ENCODE data around the gene ATXN1. TPM values are rescaled to one million over a fixed set of nuclear protein-coding genes. Genes with fewer than 3 reads are reported as not detected.
A peak's percentile ranks its signal among the peaks of the same experiment; 100 is the strongest.

ATXN1 gene
- total RNA-seq, 4 donors from 2014 or later = 21.0 to 102 (median 51.1) TPM

DNA sequence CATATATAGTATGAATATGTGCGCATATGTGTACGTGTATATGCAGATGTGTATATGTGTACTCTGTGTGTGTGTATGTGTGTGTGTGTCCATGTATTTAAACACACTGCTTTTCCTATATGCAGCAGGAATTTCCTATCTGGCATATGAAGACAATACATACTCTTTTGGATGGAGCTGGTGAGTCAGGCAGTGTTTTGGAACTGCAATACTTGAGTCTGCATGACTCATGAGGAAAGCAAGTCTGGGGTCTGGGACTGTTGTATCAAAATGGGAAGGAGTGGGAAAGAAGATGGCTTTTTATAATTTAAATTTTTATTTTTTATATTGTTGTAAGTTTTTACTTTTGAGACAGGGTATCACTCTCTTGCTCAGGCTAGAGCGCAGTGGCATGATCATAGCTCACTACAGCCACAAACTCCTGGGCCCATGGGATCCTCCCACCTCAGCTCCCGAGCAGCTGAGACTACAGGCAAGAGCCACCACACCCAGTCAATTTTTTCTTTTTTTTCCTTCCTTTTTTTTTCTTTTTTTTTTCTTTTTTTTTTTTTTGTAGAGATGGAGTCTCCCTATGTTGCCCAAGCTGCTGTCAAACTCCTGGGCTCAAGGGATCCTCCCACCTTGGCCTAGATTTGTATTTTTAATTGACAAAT, 72.2 kb downstream of the ATXN1 start:
- intact Hi-C loops (cut with DNase I; ENCODE audit: low total_unique reads) = no loop called here
- Histone ChIP-seq H3K27ac (no peak overlapping the region), H3K27me3 (no peaks in the 10 kb centered on the region)

DNA sequence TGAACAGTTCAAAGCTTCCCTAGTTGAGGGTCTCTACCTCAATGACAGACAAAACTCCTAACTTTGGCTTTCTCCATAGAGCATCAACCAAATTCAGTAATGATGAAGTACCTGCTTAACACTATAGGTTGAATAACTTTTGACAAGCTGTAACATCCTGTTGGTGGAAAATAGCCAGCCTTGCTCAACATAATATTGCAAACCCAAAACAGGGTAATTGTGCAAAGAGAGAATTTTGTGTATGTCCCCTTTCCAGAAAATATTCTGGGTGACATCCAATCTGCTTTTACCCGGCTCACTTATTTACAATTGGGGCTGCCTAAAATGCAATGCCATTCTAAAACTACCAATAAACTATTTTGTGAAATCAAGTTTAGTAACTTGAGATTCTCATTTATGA, 72.8 kb downstream of the ATXN1 start:
- intact Hi-C loops (cut with DNase I; ENCODE audit: low total_unique reads) = no loop called here
- H3K4me1 ChIP-seq = peaks cover 0 to 4% of the 10 kb centered on the region in 2 donors
- H3K36me3 ChIP-seq = no peaks in the 10 kb centered on the region
- H3K27me3 ChIP-seq = no peaks in the 10 kb centered on the region
- TF ChIP-seq, protein P1, sequence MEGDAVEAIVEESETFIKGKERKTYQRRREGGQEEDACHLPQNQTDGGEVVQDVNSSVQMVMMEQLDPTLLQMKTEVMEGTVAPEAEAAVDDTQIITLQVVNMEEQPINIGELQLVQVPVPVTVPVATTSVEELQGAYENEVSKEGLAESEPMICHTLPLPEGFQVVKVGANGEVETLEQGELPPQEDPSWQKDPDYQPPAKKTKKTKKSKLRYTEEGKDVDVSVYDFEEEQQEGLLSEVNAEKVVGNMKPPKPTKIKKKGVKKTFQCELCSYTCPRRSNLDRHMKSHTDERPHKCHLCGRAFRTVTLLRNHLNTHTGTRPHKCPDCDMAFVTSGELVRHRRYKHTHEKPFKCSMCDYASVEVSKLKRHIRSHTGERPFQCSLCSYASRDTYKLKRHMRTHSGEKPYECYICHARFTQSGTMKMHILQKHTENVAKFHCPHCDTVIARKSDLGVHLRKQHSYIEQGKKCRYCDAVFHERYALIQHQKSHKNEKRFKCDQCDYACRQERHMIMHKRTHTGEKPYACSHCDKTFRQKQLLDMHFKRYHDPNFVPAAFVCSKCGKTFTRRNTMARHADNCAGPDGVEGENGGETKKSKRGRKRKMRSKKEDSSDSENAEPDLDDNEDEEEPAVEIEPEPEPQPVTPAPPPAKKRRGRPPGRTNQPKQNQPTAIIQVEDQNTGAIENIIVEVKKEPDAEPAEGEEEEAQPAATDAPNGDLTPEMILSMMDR (IDR thresholded peaks at IDR 0.05) = no peak
- no peak for TF ChIP-seq POLR2A (IDR thresholded peaks at IDR 0.05)
- H3K4me3 ChIP-seq = no peak overlapping the region
- no peak overlapping the region for H3K27ac ChIP-seq
- no peak for DNase-seq
- H3K9me3 ChIP-seq = no peaks in the 10 kb centered on the region

More for the DNA sequence above, 72.2 kb downstream of the ATXN1 start:
- no peaks in the 10 kb centered on the region for H3K4me1 ChIP-seq
- TF ChIP-seq POLR2A (IDR thresholded peaks at IDR 0.05) = no peak
- TF ChIP-seq, protein P1 (IDR thresholded peaks at IDR 0.05) = no peak
- no peak overlapping the region for H3K4me3 ChIP-seq
- DNase-seq = no peak
- no peaks in the 10 kb centered on the region for H3K36me3 ChIP-seq
- no peaks in the 10 kb centered on the region for H3K9me3 ChIP-seq

DNA sequence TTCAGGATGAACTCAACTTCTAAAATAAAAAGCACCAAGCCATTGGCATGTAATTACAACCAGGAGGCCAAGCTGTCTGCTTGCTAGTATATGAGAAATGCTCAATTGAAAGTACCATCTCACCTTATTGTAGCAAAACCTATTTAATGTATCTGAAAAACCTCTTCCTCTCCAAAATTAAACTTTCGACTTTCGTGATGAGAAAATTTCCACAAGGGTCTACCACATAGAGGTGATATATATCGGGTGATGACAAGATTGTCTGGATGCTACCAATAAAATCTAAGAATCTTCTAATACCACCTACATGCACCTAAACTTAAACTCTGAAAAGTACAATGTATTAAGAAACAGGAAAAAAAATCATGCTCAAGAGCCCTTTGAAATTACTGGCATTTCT, 74.2 kb downstream of the ATXN1 start:
- Histone ChIP-seq H3K27me3 (no peaks in the 10 kb centered on the region), H3K4me3 (no peak overlapping the region), H3K27ac (no peak overlapping the region), H3K4me1 (peaks cover 0 to 5% of the 10 kb centered on the region in 2 donors), H3K9me3 (no peaks in the 10 kb centered on the region), H3K36me3 (no peaks in the 10 kb centered on the region)
- DNase-seq = no peak
- TF ChIP-seq, protein P1 (IDR thresholded peaks at IDR 0.05) = no peak
- no peak for TF ChIP-seq POLR2A (IDR thresholded peaks at IDR 0.05)
- intact Hi-C loops (cut with DNase I; ENCODE audit: low total_unique reads) = no loop called here

DNA sequence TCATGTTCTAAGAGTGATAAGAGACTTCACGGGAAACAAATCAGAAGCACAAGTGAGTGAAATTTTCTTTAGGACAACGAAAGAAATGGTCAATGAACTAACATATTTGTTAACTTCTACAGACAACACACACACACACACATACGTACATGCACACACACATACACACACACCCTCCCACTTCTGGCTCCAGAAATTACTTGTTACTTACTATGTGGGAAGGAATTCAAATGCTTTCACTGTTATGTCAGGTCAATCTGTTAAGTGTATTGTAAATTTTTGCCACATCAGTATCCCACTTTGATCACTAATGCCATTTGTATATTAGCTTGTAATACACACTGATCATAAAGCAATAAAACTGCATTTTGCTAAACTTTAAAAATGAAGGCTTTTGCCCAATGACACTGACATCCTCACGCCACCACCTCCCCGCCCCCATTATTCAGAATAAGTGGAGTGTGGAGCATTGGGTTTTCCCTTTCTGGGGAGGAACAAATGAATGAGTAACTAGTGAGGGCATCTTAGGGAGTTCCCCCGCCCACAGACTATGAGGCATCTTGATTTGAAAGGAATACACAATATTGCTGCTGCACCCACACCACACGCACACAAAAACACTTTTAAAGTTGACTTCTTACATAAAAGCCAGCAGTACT, 76.2 kb downstream of the ATXN1 start:
- H3K27ac ChIP-seq = no peak overlapping the region
- H3K9me3 ChIP-seq = no peaks in the 10 kb centered on the region
- no peaks in the 10 kb centered on the region for H3K36me3 ChIP-seq
- DNase-seq = no peak
- intact Hi-C loops (cut with DNase I; ENCODE audit: low total_unique reads) = no loop called here
- H3K4me1 ChIP-seq = peaks cover 0 to 5% of the 10 kb centered on the region in 2 donors
- TF ChIP-seq POLR2A (IDR thresholded peaks at IDR 0.05) = no peak
- TF ChIP-seq, protein P1 (IDR thresholded peaks at IDR 0.05) = no peak
- no peak overlapping the region for H3K4me3 ChIP-seq
- H3K27me3 ChIP-seq = no peaks in the 10 kb centered on the region

DNA sequence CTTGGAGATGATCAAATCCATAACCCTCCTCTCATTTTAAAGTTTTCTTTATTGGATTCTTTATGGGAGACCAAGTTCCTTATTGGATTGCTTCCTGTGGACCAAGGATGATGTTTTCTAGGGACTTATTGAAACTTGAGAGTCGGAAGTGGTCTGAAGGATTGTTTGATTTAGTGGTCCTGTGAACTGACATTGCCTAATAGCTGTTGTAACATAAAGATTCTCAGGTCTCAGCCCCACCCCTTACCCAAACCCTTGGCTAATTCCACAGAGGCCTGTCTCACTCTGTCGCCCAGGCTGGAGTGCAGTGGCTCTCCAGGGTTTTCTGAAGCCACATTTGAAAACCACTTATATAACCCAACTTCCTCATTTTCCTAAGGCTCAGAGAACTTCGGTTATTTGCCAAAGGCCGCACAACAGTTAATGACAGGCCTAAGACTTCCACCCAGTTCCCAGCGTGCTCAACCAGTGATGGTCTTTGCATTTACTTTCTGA, 77.0 kb downstream of the ATXN1 start:
- Histone ChIP-seq H3K27me3 (no peaks in the 10 kb centered on the region), H3K27ac (peak overlapping the region; percentile 11 to 18), H3K4me3 (no peak overlapping the region), H3K36me3 (no peaks in the 10 kb centered on the region), H3K9me3 (no peaks in the 10 kb centered on the region), H3K4me1 (peaks cover 0 to 5% of the 10 kb centered on the region in 2 donors)
- intact Hi-C loops (cut with DNase I; ENCODE audit: low total_unique reads) = no loop called here
- TF ChIP-seq, protein P1 (IDR thresholded peaks at IDR 0.05) = no peak
- no peak for TF ChIP-seq POLR2A (IDR thresholded peaks at IDR 0.05)
- DNase-seq = no peak
